Lung (tissue), 12 donors: ENCODE data around the gene UBR4. TPM values are rescaled to one million over a fixed set of nuclear protein-coding genes. Genes with fewer than 3 reads are reported as not detected.
A peak's percentile ranks its signal among the peaks of the same experiment; 100 is the strongest.

Source experiments
- ATAC-seq: fragments of 200-7000 bp; cut with Tn5 transposase; one replicate; pipeline ENCODE4 v1.9.1; 2020; ENCODE audit warnings: moderate number of reproducible peaks; ENCODE audit not compliant: insufficient read depth, low FRiP score
- DNase-seq, 3 donors: peaks; one replicate each; pipeline ENCODE4 v3.0.0-alpha.2; 2013 to 2017
- H3K27ac ChIP-seq, 2 donors: one replicate each; pipeline ENCODE4 v1.5.1; 2013; ENCODE audit warnings: mild to moderate bottlenecking in 2 of 2, moderate library complexity in 2 of 2, control low read depth in 1 of 2, inconsistent platforms in 1 of 2, low read depth in 1 of 2, low read length in 1 of 2
- H3K27me3 ChIP-seq, 3 donors: one replicate each; pipeline ENCODE4 v1.5.1; 2013; ENCODE audit warnings: low read length in 2 of 3; ENCODE audit not compliant: control insufficient read depth in 3 of 3, insufficient read depth in 3 of 3
- H3K36me3 ChIP-seq, 4 donors: one replicate each; pipeline ENCODE4 v1.5.1; 2013; ENCODE audit warnings: low read length in 4 of 4, mild to moderate bottlenecking in 1 of 4, moderate library complexity in 1 of 4; ENCODE audit not compliant: control insufficient read depth in 4 of 4, insufficient read depth in 4 of 4
- H3K4me1 ChIP-seq, 5 donors: one replicate each; pipeline ENCODE4 v1.5.1; 2013; ENCODE audit warnings: low read length in 5 of 5, mild to moderate bottlenecking in 2 of 5, moderate library complexity in 1 of 5; ENCODE audit not compliant: control insufficient read depth in 5 of 5, insufficient read depth in 5 of 5
- H3K4me3 ChIP-seq: one replicate; pipeline ENCODE4 v1.5.1; 2013; ENCODE audit warnings: mild to moderate bottlenecking, control low read depth, moderate library complexity
- H3K9ac ChIP-seq, 2 donors: one replicate each; pipeline ENCODE4 v1.5.1; 2013; ENCODE audit warnings: low read length in 2 of 2, control low read depth in 1 of 2; ENCODE audit not compliant: insufficient read depth in 1 of 2
- H3K9me3 ChIP-seq, 4 donors: one replicate each; pipeline ENCODE4 v1.5.1; 2013; ENCODE audit warnings: low read length in 3 of 4, mild to moderate bottlenecking in 1 of 4, moderate library complexity in 1 of 4; ENCODE audit not compliant: control insufficient read depth in 4 of 4, insufficient read depth in 3 of 4
- WGBS, 2 donors: extraction: QIAGEN DNeasy Blood & Tissue Kit; methylation state at CpG; one replicate each; pipeline ENCODE4 v1.1.7; 2013; 5-methylcytosine and 5-hydroxymethylcytosine counted together
- polyA plus RNA-seq, 2 donors: library from polyadenylated mRNA; stranded (reverse); fragments of 200-250 nt; gene quantifications; one replicate each; pipeline ENCODE4 v1.2.1, GENCODE V29; 2013
- total RNA-seq, 2 donors: library from RNA; depleted of rRNA in 1 of 2; stranded (reverse); fragments of >200 nt in 1 of 2; gene quantifications; one replicate each; pipeline ENCODE4 v1.2.1, GENCODE V29; 2014 to 2021
- TF ChIP-seq, protein P1 (sequence below): IDR thresholded peaks from 2 replicates; pipeline ENCODE4 v1.5.1; 2012; ENCODE audit warnings: mild to moderate bottlenecking; ENCODE audit errors: control extremely low read depth, extremely low read depth
- donor health status: control.
- donor health status: control.
- donor health status: Bipolar disorder and iron deficiency.
- donor health status: healthy.
- donor health status: DM: yes; HTN: yes; CAD: no.

The UBR4 gene
- total and polyA plus RNA-seq, 4 donors: 90.8 to 128 (median 113) TPM

DNA sequence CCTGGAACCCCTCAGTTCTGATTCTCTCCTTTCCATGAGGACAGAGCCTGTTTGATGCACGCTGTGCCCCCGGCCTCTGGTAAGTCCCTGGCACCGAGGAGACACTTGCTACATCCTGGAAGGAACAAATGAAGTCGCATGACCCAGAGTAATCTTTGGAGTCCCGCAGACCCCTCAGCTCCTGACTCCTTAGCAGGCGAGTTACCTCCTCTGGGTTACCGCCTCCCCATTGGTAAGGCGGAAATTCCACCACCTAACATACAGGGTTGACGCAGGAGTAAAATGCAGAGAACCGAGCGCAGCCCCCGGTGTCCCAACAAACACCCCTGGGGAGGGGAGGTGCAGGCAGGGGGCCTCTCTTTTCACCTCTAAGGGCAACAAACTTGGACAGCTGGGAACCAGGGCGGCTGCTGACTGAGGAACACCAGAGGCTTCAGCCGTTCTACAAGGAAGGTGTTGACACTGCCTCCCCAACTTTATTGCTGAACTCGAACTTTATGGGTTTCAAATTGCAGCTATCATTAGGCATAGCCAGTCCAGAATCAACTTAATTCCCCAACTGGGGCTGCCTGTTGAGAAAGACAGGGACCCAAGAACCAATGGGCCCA, 138.3 kb downstream of the UBR4 start:
- 80 to 84% methylated on average over 15 of the region's 15 CpGs for WGBS, 2 donors
- no peak for DNase-seq
- TF ChIP-seq, protein P1, sequence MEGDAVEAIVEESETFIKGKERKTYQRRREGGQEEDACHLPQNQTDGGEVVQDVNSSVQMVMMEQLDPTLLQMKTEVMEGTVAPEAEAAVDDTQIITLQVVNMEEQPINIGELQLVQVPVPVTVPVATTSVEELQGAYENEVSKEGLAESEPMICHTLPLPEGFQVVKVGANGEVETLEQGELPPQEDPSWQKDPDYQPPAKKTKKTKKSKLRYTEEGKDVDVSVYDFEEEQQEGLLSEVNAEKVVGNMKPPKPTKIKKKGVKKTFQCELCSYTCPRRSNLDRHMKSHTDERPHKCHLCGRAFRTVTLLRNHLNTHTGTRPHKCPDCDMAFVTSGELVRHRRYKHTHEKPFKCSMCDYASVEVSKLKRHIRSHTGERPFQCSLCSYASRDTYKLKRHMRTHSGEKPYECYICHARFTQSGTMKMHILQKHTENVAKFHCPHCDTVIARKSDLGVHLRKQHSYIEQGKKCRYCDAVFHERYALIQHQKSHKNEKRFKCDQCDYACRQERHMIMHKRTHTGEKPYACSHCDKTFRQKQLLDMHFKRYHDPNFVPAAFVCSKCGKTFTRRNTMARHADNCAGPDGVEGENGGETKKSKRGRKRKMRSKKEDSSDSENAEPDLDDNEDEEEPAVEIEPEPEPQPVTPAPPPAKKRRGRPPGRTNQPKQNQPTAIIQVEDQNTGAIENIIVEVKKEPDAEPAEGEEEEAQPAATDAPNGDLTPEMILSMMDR: no peak
- peaks cover 0 to 23% (median 3%) of the 10 kb centered on the region in 5 donors for H3K4me1 ChIP-seq
- H3K36me3 ChIP-seq: peaks cover 23 to 34% (median 27%) of the 10 kb centered on the region in 4 donors
- H3K9me3 ChIP-seq: no peaks in the 10 kb centered on the region
- H3K27me3 ChIP-seq: no peaks in the 10 kb centered on the region
- H3K27ac ChIP-seq: no peak overlapping the region
- no peak for ATAC-seq
- no peak overlapping the region for H3K9ac ChIP-seq
- H3K4me3 ChIP-seq: no peak overlapping the region

DNA sequence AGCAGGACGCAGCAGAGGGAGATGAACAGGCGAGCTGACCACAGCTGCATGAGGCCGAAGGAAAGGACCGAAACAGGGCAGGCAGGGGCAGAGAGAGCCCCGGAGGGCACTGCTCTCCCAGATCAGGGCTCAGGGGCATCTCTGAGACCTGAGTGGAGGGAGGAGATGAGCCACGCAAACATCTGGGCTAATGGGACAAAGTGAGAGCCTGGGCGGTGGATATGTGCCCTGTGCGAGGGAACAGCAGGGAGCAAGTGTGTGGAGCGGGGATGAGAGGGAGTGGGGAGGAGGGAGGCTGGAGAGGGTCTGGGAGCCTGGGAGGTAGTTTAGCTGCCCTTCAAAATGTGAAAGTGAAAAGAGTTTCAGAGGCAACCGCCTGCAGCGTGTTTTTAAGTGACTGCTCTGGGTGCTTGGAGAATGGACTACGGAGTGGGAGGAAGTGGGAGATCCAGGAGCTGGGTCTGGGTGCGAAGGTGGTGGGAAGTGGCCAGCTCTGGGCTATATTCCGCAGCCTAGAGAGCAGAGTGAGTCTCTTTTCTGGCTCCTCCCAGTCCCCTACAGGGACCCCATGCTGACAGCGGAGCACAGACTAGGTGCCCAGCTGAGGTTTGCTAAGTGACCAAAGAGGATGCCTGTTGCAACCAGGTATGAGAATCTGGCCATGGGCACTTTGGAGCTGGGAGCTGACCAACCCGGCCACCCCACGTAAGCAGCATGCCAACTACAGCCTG, 139.0 kb downstream of the UBR4 start:
- H3K9me3 ChIP-seq: no peaks in the 10 kb centered on the region
- peaks cover 0 to 23% (median 9%) of the 10 kb centered on the region in 5 donors for H3K4me1 ChIP-seq
- no peak overlapping the region for H3K9ac ChIP-seq
- TF ChIP-seq, protein P1: no peak
- ATAC-seq: no peak
- H3K27ac ChIP-seq: no peak overlapping the region
- no peaks in the 10 kb centered on the region for H3K27me3 ChIP-seq
- no peak for DNase-seq
- H3K36me3 ChIP-seq: peaks cover 16 to 27% (median 21%) of the 10 kb centered on the region in 4 donors
- 76 to 80% methylated on average over 17 of the region's 17 CpGs for WGBS, 2 donors
- no peak overlapping the region for H3K4me3 ChIP-seq

DNA sequence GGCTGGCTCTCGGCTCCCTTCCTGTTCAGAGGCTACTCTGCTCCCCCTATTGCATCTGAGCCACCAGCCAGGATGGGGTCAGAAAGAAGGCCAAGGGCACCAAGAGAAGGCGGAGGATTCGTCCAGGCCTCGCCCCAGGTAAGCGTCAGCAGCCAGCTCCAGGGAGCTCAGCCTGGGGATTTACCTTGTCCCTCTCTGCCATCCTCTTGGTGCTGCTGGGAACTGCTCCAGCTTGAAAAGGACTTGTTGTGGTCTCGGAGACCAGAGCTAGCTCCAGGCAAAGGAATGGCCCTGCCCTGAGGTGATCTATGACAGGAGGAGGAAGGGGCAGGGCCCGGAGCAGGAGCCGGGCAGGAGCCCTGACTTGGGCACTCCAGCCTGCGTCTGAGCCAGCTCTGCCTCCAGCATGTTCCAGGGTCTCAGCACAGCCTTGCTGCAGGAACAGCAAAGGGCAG, 139.8 kb downstream of the UBR4 start:
- DNase-seq (no peak), ATAC-seq (peak; percentile 44)
- 53 to 73% methylated on average over 9 of the region's 9 CpGs for WGBS, 2 donors
- H3K36me3 ChIP-seq: peaks cover 8 to 23% (median 16%) of the 10 kb centered on the region in 4 donors
- H3K27ac ChIP-seq: peak overlapping the region in 1 of 2 donors; percentile 41
- H3K4me3 ChIP-seq: no peak overlapping the region
- H3K4me1 ChIP-seq: peaks cover 0 to 23% (median 9%) of the 10 kb centered on the region in 5 donors
- no peaks in the 10 kb centered on the region for H3K27me3 ChIP-seq
- TF ChIP-seq, protein P1: no peak
- no peak overlapping the region for H3K9ac ChIP-seq
- H3K9me3 ChIP-seq: no peaks in the 10 kb centered on the region
